Calu3 (cell line): ENCODE data around the gene ZNF169. TPM values are rescaled to one million over a fixed set of nuclear protein-coding genes. Genes with fewer than 3 reads are reported as not detected.

ENCODE experiments used
- BruUV-seq: library from RNA; stranded (reverse); fragments of 400-500 nt; replicated peaks from 2 replicates; lab custom pipeline; 2021; lab: Mats Ljungman, UMichigan
- CTCF ChIA-PET: fragments of 300-600 bp; sonication (Branson Sonifier 250); formaldehyde crosslinking; loops from one replicate; lab custom pipeline; 2022; ENCODE audit warnings: antibody characterized with exemption; lab: Charles Lee
- DNase-seq: peaks from one replicate; pipeline ENCODE4 v3.0.0; 2022
- H3K27ac Mint-ChIP-seq: one replicate; pipeline ENCODE4 v1.8.0; 2022; ENCODE audit warnings: mixed read lengths; ENCODE audit not compliant: unreplicated experiment
- H3K27me3 Mint-ChIP-seq: one replicate; pipeline ENCODE4 v1.8.0; 2022; ENCODE audit warnings: mixed read lengths; ENCODE audit not compliant: unreplicated experiment
- H3K36me3 Mint-ChIP-seq: one replicate; pipeline ENCODE4 v1.8.0; 2022; ENCODE audit warnings: mild to moderate bottlenecking, moderate library complexity, mixed read lengths; ENCODE audit not compliant: insufficient read depth, unreplicated experiment
- H3K4me1 Mint-ChIP-seq: one replicate; pipeline ENCODE4 v1.8.0; 2022; ENCODE audit warnings: mild to moderate bottlenecking, low read depth, mixed read lengths; ENCODE audit not compliant: unreplicated experiment
- H3K4me3 Mint-ChIP-seq: one replicate; pipeline ENCODE4 v1.8.0; 2022; ENCODE audit warnings: mild to moderate bottlenecking, low read depth, moderate library complexity, mixed read lengths; ENCODE audit not compliant: unreplicated experiment
- H3K9me3 Mint-ChIP-seq: one replicate; pipeline ENCODE4 v1.8.0; 2022; ENCODE audit warnings: low read depth, mixed read lengths; ENCODE audit not compliant: unreplicated experiment
- intact Hi-C: fragments of 100-400 bp; cut with micrococcal nuclease; formaldehyde crosslinking; loops from one replicate; pipeline ENCODE4 v1.10.0; 2022; ENCODE audit not compliant: unreplicated experiment
- total RNA-seq: library from RNA; stranded (reverse); gene quantifications from 2 replicates; pipeline ENCODE4 v1.2.3, GENCODE V29; 2022
- TF ChIP-seq, protein P1 (sequence below): fragments of 200-600 bp; IDR thresholded peaks from one replicate; pipeline ENCODE4 v1.8.0; 2022; ENCODE audit warnings: antibody characterized with exemption; ENCODE audit not compliant: unreplicated experiment

ZNF169 gene
- total RNA-seq, 1 experiment from 2014 or later: 5.2 TPM

DNA sequence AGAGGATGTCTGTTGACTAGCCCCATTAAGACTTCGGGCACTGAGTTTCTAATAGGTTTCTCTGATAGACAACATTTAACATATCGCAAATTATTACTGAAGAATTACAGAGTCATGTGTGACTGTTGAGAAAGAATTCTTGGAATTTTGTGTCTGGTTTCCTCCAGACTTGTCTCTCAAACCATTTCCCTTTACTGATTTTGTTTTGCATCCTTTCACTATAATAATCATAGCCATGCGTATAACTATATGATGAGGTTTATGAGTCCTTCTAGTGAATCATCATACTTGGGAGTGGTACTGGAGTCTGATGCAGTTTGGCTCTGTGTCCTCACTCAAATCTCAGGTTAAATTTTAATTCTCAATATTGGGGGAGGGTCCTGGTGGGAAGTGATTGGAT lies 27.0 kb downstream of the ZNF169 start:
- H3K4me3 Mint-ChIP-seq: no peak overlapping the region
- no peaks in the 10 kb centered on the region for H3K9me3 Mint-ChIP-seq
- DNase-seq: no peak
- CTCF ChIA-PET: no interaction called here
- no peaks in the 10 kb centered on the region for H3K36me3 Mint-ChIP-seq
- TF ChIP-seq, protein P1, sequence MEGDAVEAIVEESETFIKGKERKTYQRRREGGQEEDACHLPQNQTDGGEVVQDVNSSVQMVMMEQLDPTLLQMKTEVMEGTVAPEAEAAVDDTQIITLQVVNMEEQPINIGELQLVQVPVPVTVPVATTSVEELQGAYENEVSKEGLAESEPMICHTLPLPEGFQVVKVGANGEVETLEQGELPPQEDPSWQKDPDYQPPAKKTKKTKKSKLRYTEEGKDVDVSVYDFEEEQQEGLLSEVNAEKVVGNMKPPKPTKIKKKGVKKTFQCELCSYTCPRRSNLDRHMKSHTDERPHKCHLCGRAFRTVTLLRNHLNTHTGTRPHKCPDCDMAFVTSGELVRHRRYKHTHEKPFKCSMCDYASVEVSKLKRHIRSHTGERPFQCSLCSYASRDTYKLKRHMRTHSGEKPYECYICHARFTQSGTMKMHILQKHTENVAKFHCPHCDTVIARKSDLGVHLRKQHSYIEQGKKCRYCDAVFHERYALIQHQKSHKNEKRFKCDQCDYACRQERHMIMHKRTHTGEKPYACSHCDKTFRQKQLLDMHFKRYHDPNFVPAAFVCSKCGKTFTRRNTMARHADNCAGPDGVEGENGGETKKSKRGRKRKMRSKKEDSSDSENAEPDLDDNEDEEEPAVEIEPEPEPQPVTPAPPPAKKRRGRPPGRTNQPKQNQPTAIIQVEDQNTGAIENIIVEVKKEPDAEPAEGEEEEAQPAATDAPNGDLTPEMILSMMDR: no peak
- no TSS peak for BruUV-seq
- no peak overlapping the region for H3K27ac Mint-ChIP-seq
- intact Hi-C loops: no loop called here
- no peaks in the 10 kb centered on the region for H3K4me1 Mint-ChIP-seq
- no peaks in the 10 kb centered on the region for H3K27me3 Mint-ChIP-seq

DNA sequence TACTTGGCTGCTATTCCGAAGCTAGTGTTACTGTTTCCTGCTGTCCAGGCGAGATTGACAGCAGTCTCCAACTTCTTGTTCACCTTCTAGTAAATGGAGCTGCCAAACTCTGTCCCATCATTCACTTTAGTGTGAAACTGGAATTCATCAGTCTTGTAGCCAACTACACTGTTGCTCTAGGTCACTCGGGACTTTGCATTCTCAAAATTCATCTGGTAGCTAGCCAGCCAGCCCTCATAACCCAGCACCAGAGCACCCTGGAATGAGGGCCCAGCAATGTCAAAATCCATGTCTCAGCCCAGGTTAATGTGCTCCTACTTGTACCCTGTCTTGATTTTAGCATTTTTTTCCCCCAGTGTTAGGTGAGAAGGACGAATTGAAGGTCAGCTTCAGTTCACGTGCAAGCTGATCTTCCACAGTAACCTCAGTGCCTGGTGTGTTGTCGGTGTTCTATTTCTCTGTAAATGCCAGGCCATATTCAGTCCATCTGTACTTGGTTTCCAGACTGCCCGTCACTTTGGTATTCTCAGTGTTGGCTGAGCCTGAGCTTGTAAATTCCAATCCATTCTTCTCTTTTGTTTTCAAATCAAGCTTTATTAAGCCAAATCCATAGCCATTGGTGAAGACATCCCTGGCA lies 28.9 kb downstream of the ZNF169 start:
- Mint-ChIP-seq H3K27ac (no peak overlapping the region), H3K4me1 (no peaks in the 10 kb centered on the region), H3K4me3 (no peak overlapping the region), H3K36me3 (peaks cover 5% of the 10 kb centered on the region), H3K27me3 (no peaks in the 10 kb centered on the region), H3K9me3 (no peaks in the 10 kb centered on the region)
- no peak for DNase-seq
- TF ChIP-seq, protein P1: no peak
- CTCF ChIA-PET: no interaction called here
- BruUV-seq: no TSS peak
- intact Hi-C loops: no loop called here

GRCh38 chr9:94289691-94290090 lies 30.6 kb downstream of the ZNF169 start:
- CTCF ChIA-PET: no interaction called here

GRCh38 chr9:94298949-94299599 lies 40.0 kb downstream of the ZNF169 start:
- Mint-ChIP-seq H3K9me3 (no peaks in the 10 kb centered on the region), H3K27me3 (no peaks in the 10 kb centered on the region), H3K4me1 (no peaks in the 10 kb centered on the region), H3K4me3 (no peak overlapping the region), H3K27ac (no peak overlapping the region), H3K36me3 (no peaks in the 10 kb centered on the region)
- TF ChIP-seq, protein P1: no peak
- DNase-seq: no peak
- intact Hi-C loops: no loop called here
- no TSS peak for BruUV-seq
- CTCF ChIA-PET: no interaction called here

More at GRCh38 chr9:94289691-94290090, 30.6 kb downstream of the ZNF169 start:
- Mint-ChIP-seq H3K27me3 (no peaks in the 10 kb centered on the region), H3K4me3 (no peak overlapping the region), H3K9me3 (no peaks in the 10 kb centered on the region), H3K27ac (no peak overlapping the region), H3K4me1 (no peaks in the 10 kb centered on the region), H3K36me3 (peaks cover 5% of the 10 kb centered on the region)
- no TSS peak for BruUV-seq
- DNase-seq: no peak
- intact Hi-C loops: no loop called here
- TF ChIP-seq, protein P1: no peak
